HepG2 (cell line): ENCODE results near the gene SPECC1L.

Experiments used
- EP300 ChIP-seq, 3 experiments: sonication (generic) in 1 of 3; formaldehyde crosslinking in 1 of 3; IDR thresholded peaks; 2 replicates each; pipeline versions ENCODE4 v1.5.1 to v1.6.1; 2011 to 2020; ENCODE audit warnings: low read depth in 2 of 3, low read length in 2 of 3, borderline replicate concordance in 1 of 3, improper control_type of control experiment in 1 of 3, mild to moderate bottlenecking in 1 of 3, missing genetic modification reagents in 1 of 3, moderate library complexity in 1 of 3
- FOXA1 ChIP-seq, 2 experiments: fragments of 450-650 bp in 1 of 2; sonication (generic) in 1 of 2; formaldehyde crosslinking in 1 of 2; IDR thresholded peaks; 2 replicates each; pipeline versions ENCODE4 v1.4.0 to v1.6.1; 2016 to 2020; ENCODE audit warnings: missing genetic modification reagents in 1 of 2
- HDAC2 ChIP-seq: sonication (generic); formaldehyde crosslinking; IDR thresholded peaks from 2 replicates; pipeline ENCODE4 v1.4.0; 2020; ENCODE audit warnings: missing genetic modification reagents
- KAT8 ChIP-seq: IDR thresholded peaks from 2 replicates; pipeline ENCODE4 v1.6.1; 2016; ENCODE audit warnings: missing genetic modification reagents, missing compliant biosample characterization
- PHF8 ChIP-seq: sonication (generic); formaldehyde crosslinking; IDR thresholded peaks from 2 replicates; pipeline ENCODE4 v1.5.0; 2020; ENCODE audit warnings: missing genetic modification reagents
- POLR2AphosphoS5 ChIP-seq: IDR thresholded peaks from 2 replicates; pipeline ENCODE4 v1.6.1; 2012; ENCODE audit warnings: low read depth, low read length
- RERE ChIP-seq: IDR thresholded peaks from 2 replicates; pipeline ENCODE4 v1.6.1; 2016; ENCODE audit warnings: low read depth, missing genetic modification reagents, missing compliant biosample characterization
- XBP1 ChIP-seq: sonication (generic); formaldehyde crosslinking; IDR thresholded peaks from 2 replicates; pipeline ENCODE4 v1.5.0; 2020; ENCODE audit warnings: missing genetic modification reagents
- ZNF24 ChIP-seq: fragments of 450-650 bp; IDR thresholded peaks from 2 replicates; pipeline ENCODE4 v1.6.1; 2017; ENCODE audit warnings: antibody characterized with exemption, mild to moderate bottlenecking
- ZNF3 ChIP-seq: IDR thresholded peaks from 2 replicates; pipeline ENCODE4 v1.7.0; 2017; ENCODE audit warnings: inconsistent platforms
- ZNF317 ChIP-seq: sonication (generic); formaldehyde crosslinking; IDR thresholded peaks from 2 replicates; pipeline ENCODE4 v1.5.0; 2020; ENCODE audit warnings: mild to moderate bottlenecking, missing genetic modification reagents
- ZNF7 ChIP-seq: IDR thresholded peaks from 2 replicates; pipeline ENCODE4 v1.6.1; 2016; ENCODE audit warnings: missing biosample characterization, missing genetic modification reagents
- ZNF775 ChIP-seq: sonication (generic); formaldehyde crosslinking; IDR thresholded peaks from 2 replicates; pipeline ENCODE4 v1.4.0; 2020; ENCODE audit warnings: missing genetic modification reagents, mild to moderate bottlenecking, moderate library complexity, borderline replicate concordance

DNA sequence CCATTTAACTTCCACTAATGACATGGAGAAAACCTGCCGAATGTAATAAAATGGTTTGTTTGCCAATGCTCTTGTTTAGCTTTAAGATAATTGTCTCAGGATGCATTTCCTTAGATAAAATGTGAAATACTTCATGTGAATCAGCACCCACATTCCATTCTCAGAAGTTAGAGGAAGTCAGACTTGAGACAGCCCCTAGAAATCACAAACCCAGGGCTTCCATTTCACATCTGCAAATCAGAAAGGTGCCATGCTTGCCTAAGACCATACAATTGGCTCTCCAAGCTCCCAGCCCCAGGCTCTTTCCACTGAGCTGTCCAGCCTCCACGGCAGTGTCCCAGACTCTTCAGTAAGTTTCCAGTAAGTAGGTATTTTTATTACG is 121.2 kb downstream of the SPECC1L start:
- TF ChIP-seq ZNF775: no peak
- no peak for TF ChIP-seq RERE (CRISPR knock-in tag)
- TF ChIP-seq PHF8 (CRISPR knock-in tag): no peak
- TF ChIP-seq EP300 (IDR thresholded peaks at IDR 0.05; ENCODE audit: low read depth in 2 of 2, low read length in 2 of 2): no peak
- TF ChIP-seq EP300 (CRISPR knock-in tag; IDR thresholded peaks at IDR 0.05; ENCODE audit: borderline replicate concordance): no peak
- no peak for TF ChIP-seq ZNF3 (CRISPR knock-in tag)
- TF ChIP-seq XBP1: no peak
- TF ChIP-seq FOXA1 (IDR thresholded peaks at IDR 0.05): no peak
- TF ChIP-seq FOXA1 (CRISPR knock-in tag; IDR thresholded peaks at IDR 0.05): no peak
- TF ChIP-seq HDAC2 (CRISPR knock-in tag): no peak
- TF ChIP-seq KAT8: no peak
- TF ChIP-seq POLR2AphosphoS5: no peak
- no peak for TF ChIP-seq ZNF317 (CRISPR knock-in tag)
- no peak for TF ChIP-seq ZNF24
- TF ChIP-seq ZNF7 (CRISPR knock-in tag): no peak
